OCI-LY7 (cell line): Measurements from ENCODE around the gene TPP1.

ENCODE experiments used
- EZH2phosphoT487 ChIP-seq: fragments of 200-600 bp; sonication (generic); IDR thresholded peaks from 2 replicates; pipeline ENCODE4 v1.6.1; 2018; ENCODE audit warnings: low read depth, borderline replicate concordance, mild to moderate bottlenecking, mixed run types, antibody characterized with exemption, low read length, moderate library complexity, mixed read lengths
- TF ChIP-seq, protein P1 (sequence below): fragments of 200-600 bp; sonication (generic); conservative IDR thresholded peaks from 2 replicates; pipeline ENCODE4 v1.5.1; 2014; ENCODE audit warnings: mild to moderate bottlenecking, antibody characterized with exemption, low read length, moderate library complexity, mixed read lengths

DNA sequence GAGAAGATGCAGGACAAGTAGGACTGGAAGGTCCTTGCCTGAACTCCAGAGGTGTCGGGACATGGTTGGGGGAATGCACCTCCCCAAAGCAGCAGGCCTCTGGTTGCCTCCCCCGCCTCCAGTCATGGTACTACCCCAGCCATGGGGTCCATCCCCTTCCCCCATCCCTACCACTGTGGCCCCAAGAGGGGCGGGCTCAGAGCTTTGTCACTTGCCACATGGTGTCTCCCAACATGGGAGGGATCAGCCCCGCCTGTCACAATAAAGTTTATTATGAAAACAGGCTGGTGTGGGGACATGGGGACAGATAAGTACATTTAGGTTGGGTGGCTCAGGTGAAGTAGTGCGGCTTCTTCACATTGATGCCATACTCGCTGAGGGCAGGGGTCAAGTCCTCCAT, 8.6 kb downstream of the TPP1 start:
- TF ChIP-seq, protein P1, sequence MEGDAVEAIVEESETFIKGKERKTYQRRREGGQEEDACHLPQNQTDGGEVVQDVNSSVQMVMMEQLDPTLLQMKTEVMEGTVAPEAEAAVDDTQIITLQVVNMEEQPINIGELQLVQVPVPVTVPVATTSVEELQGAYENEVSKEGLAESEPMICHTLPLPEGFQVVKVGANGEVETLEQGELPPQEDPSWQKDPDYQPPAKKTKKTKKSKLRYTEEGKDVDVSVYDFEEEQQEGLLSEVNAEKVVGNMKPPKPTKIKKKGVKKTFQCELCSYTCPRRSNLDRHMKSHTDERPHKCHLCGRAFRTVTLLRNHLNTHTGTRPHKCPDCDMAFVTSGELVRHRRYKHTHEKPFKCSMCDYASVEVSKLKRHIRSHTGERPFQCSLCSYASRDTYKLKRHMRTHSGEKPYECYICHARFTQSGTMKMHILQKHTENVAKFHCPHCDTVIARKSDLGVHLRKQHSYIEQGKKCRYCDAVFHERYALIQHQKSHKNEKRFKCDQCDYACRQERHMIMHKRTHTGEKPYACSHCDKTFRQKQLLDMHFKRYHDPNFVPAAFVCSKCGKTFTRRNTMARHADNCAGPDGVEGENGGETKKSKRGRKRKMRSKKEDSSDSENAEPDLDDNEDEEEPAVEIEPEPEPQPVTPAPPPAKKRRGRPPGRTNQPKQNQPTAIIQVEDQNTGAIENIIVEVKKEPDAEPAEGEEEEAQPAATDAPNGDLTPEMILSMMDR: no peak
- no peak for TF ChIP-seq EZH2phosphoT487
